Measurements from ENCODE around the gene CMKLR1.

The CMKLR1 gene

GRCh38 chr12:108257610-108258106 lies 81.5 kb downstream of the CMKLR1 start:
- DNase-seq: no peak

GRCh38 chr12:108257004-108257403 lies 82.1 kb downstream of the CMKLR1 start:
- DNase-seq: no peak

GRCh38 chr12:108255252-108255602 lies 83.9 kb downstream of the CMKLR1 start:
- DNase-seq: no peak

GRCh38 chr12:108254517-108255251 lies 84.4 kb downstream of the CMKLR1 start:
- DNase-seq: no peak

- no peak for DNase-seq
These were observed 85.1 kb downstream of the CMKLR1 start for GRCh38 chr12:108254030-108254429.

GRCh38 chr12:108253540-108253939 lies 85.6 kb downstream of the CMKLR1 start:
- no peak for DNase-seq

GRCh38 chr12:108252523-108252922 lies 86.6 kb downstream of the CMKLR1 start:
- DNase-seq: no peak

- DNase-seq: no peak
These were observed 91.1 kb downstream of the CMKLR1 start for GRCh38 chr12:108248011-108248410.

- no peak for DNase-seq
These were observed 92.0 kb downstream of the CMKLR1 start for GRCh38 chr12:108247130-108247529.

GRCh38 chr12:108241986-108242703 lies 97.0 kb downstream of the CMKLR1 start:
- no peak for DNase-seq

- DNase-seq: no peak
These were observed 98.2 kb downstream of the CMKLR1 start for GRCh38 chr12:108240928-108241327.

- no peak for DNase-seq
These were observed 98.9 kb downstream of the CMKLR1 start for GRCh38 chr12:108240027-108240785.

GRCh38 chr12:108239378-108239777 lies 99.7 kb downstream of the CMKLR1 start:
- DNase-seq: no peak

- DNase-seq: no peak
These were observed 100.6 kb downstream of the CMKLR1 start for GRCh38 chr12:108238474-108238873.
